NT2/D1 (cell line): Measurements from ENCODE around the gene SRGAP3.

ENCODE experiments used
- SUZ12 ChIP-seq: IDR thresholded peaks from 2 replicates; pipeline ENCODE4 v1.6.1; 2011; ENCODE audit not compliant: insufficient read length, insufficient read depth; ENCODE audit errors: extremely low read depth
- YY1 ChIP-seq: IDR thresholded peaks from 2 replicates; pipeline ENCODE4 v1.6.1; 2011; ENCODE audit not compliant: insufficient read length, insufficient read depth
- ZNF274 ChIP-seq: IDR thresholded peaks from 2 replicates; pipeline ENCODE4 v1.6.1; 2011; ENCODE audit warnings: mild to moderate bottlenecking, low read depth, low read length

DNA sequence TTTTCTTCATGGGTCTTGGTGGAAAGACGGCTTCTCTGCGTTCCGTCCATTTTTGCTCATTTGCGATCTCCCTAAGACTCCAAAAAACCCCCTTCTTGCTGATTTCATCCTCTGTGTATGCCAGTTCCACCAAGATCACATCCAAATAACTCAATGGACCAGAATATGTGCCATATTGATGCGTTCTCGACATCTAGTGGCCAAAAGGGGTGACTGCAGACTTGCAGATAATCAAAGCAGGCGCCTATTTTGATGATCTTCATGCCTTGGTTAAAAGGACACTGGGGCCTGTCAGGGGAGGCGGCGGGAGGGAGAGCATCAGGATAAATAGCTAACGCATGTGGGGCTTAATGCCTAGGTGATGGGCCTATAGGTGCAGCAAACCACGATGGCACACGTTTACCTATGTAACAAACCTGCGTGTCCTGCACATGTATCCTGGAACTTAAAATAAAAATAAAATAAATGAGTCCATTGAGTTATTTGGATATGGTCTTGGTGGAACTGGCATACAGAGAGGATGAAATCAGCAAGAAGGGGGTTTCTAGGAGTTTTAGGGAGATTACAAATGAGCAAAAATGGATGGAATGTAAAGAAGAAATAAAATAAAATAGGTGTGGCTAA is 182.0 kb downstream of the SRGAP3 start:
- TF ChIP-seq ZNF274, result no peak
- TF ChIP-seq YY1, result no peak
- TF ChIP-seq SUZ12, result no peak
